RWPE2 (cell line): ENCODE measurements around the gene DNAL4.

Experiments used
- ATAC-seq: fragments of 200-7000 bp; cut with Tn5 transposase; 3 replicates; pipeline ENCODE4 v1.9.1; 2021; ENCODE audit warnings: low read depth
- DNase-seq: peaks from one replicate; pipeline ENCODE4 v3.0.0-alpha.2; 2020; ENCODE audit warnings: low spot score
- H3K27ac ChIP-seq: fragments of 450-650 bp; 2 replicates; pipeline ENCODE4 v1.5.1; 2017; ENCODE audit warnings: mild to moderate bottlenecking; ENCODE audit not compliant: poor library complexity, severe bottlenecking
- H3K27me3 ChIP-seq: fragments of 250-450 bp; sonication (Bioruptor Pico); 2 replicates; pipeline ENCODE4 v1.5.1; 2021; ENCODE audit warnings: mild to moderate bottlenecking, moderate library complexity; ENCODE audit not compliant: insufficient read depth, poor library complexity, severe bottlenecking
- H3K36me3 ChIP-seq: fragments of 250-450 bp; sonication (Bioruptor Pico); 2 replicates; pipeline ENCODE4 v1.5.1; 2020; ENCODE audit warnings: low read depth, mild to moderate bottlenecking, moderate library complexity
- H3K4me1 ChIP-seq: fragments of 250-450 bp; sonication (Bioruptor Pico); 2 replicates; pipeline ENCODE4 v1.5.1; 2021; ENCODE audit warnings: mild to moderate bottlenecking, moderate library complexity; ENCODE audit not compliant: insufficient read depth, poor library complexity, severe bottlenecking
- H3K4me3 ChIP-seq: fragments of 250-450 bp; sonication (Bioruptor Pico); 2 replicates; pipeline ENCODE4 v1.5.1; 2021; ENCODE audit warnings: mild to moderate bottlenecking, moderate library complexity; ENCODE audit not compliant: severe bottlenecking
- H3K9me3 ChIP-seq: fragments of 250-450 bp; sonication (Bioruptor Pico); 2 replicates; pipeline ENCODE4 v1.5.1; 2021; ENCODE audit warnings: mild to moderate bottlenecking, moderate library complexity; ENCODE audit not compliant: severe bottlenecking
- TF ChIP-seq, protein P1 (sequence below): fragments of 450-650 bp; IDR thresholded peaks from one replicate; pipeline ENCODE4 v1.5.1; 2017; ENCODE audit warnings: mild to moderate bottlenecking, moderate library complexity; ENCODE audit not compliant: poor library complexity, severe bottlenecking

Gene DNAL4

GRCh38 chr22:38744981-38745380, 49.0 kb downstream of the DNAL4 start:
- no peak overlapping the region for H3K4me3 ChIP-seq
- H3K27ac ChIP-seq = no peak overlapping the region
- DNase-seq = no peak
- TF ChIP-seq, protein P1, sequence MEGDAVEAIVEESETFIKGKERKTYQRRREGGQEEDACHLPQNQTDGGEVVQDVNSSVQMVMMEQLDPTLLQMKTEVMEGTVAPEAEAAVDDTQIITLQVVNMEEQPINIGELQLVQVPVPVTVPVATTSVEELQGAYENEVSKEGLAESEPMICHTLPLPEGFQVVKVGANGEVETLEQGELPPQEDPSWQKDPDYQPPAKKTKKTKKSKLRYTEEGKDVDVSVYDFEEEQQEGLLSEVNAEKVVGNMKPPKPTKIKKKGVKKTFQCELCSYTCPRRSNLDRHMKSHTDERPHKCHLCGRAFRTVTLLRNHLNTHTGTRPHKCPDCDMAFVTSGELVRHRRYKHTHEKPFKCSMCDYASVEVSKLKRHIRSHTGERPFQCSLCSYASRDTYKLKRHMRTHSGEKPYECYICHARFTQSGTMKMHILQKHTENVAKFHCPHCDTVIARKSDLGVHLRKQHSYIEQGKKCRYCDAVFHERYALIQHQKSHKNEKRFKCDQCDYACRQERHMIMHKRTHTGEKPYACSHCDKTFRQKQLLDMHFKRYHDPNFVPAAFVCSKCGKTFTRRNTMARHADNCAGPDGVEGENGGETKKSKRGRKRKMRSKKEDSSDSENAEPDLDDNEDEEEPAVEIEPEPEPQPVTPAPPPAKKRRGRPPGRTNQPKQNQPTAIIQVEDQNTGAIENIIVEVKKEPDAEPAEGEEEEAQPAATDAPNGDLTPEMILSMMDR = no peak
- no peak for ATAC-seq
- H3K36me3 ChIP-seq = peaks cover 91% of the 10 kb centered on the region
- H3K9me3 ChIP-seq = no peaks in the 10 kb centered on the region
- peaks cover 6% of the 10 kb centered on the region for H3K4me1 ChIP-seq
- H3K27me3 ChIP-seq = no peaks in the 10 kb centered on the region

DNA sequence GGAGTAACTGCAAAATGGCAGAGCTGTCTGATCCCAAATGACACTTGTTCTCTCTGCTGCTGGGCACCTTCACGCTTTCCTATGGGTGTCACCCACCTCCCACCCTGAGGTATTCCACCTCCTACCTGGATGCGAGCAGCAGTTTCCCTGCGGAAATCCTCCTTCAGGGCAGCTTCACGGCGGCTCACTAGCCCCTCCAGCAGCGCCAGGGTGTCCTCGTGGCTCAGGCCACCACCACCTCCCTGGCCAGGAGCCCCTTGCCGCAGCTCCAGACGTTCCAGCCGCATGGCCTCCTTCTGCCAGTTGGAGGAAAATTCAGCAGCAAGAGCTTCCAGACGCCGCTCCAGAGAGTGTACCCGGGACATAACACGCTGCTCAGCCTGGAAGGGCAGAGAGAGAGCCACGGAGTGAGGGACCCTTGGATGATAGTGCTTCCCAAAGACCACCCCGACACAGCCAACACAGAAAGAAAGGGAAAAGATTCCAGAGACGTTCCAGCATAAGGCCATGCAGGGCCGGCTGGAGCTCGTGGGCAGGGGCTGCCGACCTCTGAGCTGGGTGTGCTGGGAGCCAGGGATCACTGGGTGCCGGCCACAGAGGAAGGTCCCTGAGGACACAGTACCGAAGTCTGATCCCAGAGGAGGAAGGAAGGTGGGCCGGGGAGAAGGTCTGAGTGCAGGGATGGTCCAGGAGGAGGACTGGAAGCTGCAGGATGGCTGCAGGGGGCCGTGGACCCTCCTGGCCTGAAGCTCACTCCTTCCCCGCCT, 51.6 kb downstream of the DNAL4 start:
- Histone ChIP-seq H3K36me3 (peaks cover 93% of the 10 kb centered on the region), H3K9me3 (no peaks in the 10 kb centered on the region), H3K4me1 (no peaks in the 10 kb centered on the region), H3K27ac (no peak overlapping the region), H3K27me3 (no peaks in the 10 kb centered on the region), H3K4me3 (no peak overlapping the region)
- TF ChIP-seq, protein P1 = no peak
- no peak for DNase-seq
- no peak for ATAC-seq

DNA sequence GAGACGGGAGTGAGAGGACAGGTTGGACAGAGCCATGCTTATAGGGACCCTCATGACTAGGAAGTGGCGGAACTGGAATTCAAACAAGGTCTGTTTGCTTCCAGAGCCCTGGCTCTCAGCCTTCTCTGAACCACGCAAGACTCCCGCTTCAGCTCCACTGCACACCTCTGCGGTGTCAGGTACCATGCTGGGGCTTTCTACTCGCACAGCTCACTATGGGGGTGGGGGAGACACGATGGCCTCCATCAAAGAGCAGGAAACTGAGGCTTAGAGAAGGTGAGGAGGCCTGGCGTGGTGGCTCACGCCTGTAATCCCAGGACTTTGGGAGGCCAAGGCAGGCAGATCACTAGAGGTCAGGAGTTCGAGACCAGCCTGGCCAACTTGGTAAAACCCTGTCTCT, 52.4 kb downstream of the DNAL4 start:
- H3K27me3 ChIP-seq = no peaks in the 10 kb centered on the region
- no peak for DNase-seq
- TF ChIP-seq, protein P1 = no peak
- ATAC-seq = no peak
- peaks cover 94% of the 10 kb centered on the region for H3K36me3 ChIP-seq
- no peaks in the 10 kb centered on the region for H3K4me1 ChIP-seq
- H3K27ac ChIP-seq = no peak overlapping the region
- H3K4me3 ChIP-seq = no peak overlapping the region
- no peaks in the 10 kb centered on the region for H3K9me3 ChIP-seq

DNA sequence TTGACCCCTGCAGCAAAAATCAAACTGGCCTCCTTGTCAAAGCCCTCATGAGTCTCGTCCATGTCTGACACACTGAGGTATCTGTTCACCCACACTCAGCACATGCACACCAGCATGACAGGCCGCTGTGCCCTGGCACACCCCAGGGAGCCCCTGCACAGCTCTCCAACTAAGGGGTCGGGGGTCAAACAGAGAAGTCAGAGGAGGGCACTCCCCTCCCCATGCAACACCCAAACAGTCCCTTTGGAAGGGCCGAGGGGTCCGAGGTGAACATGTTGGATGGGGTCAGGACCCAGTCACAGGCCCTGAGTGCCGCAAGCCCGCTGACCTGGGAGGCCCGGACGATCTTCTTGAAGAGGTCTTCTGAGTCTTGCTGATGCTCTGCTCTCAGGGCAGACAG, 52.8 kb downstream of the DNAL4 start:
- Histone ChIP-seq H3K36me3 (peaks cover 96% of the 10 kb centered on the region), H3K4me1 (no peaks in the 10 kb centered on the region), H3K9me3 (no peaks in the 10 kb centered on the region), H3K4me3 (no peak overlapping the region), H3K27me3 (no peaks in the 10 kb centered on the region), H3K27ac (no peak overlapping the region)
- TF ChIP-seq, protein P1 = no peak
- ATAC-seq = no peak
- DNase-seq = no peak

DNA sequence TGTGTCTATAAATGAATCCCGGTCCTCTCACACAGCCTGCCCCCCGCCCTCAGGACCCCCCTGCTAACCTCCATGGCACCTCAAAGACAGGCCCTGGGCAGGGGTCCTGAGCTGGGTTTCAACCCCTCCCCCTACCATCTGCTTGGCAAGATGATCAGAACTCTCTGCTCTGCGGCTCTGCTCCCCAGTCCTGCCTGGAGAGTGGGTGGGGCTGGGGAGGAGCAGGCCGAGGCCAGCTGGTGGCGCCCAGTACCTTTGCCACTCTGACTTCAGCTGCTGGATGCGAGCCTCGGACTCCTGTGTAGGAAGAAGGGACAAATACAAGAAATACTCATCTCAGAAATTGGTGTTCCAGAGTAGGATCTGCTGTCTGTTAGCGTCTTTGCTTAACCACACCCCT, 53.2 kb downstream of the DNAL4 start:
- Histone ChIP-seq H3K4me3 (no peak overlapping the region), H3K4me1 (no peaks in the 10 kb centered on the region), H3K27ac (no peak overlapping the region), H3K36me3 (peaks cover 96% of the 10 kb centered on the region), H3K27me3 (no peaks in the 10 kb centered on the region), H3K9me3 (no peaks in the 10 kb centered on the region)
- DNase-seq (no peak), ATAC-seq (no peak)
- TF ChIP-seq, protein P1 = no peak
